NCI-H82 treated with DMSO at 0.1 percent for 48 hours (cell line): Measurements from ENCODE around the gene RPS6KA5.
"Not testable (repeated sequence)": the region's sequence is repeated elsewhere in the genome, so short reads cannot be mapped to it uniquely, and the experiment has no call there.

Experiments used
- DNase-seq: peaks from one replicate; lab custom pipeline; 2025; ENCODE audit not compliant: unreplicated experiment; lab: John Stamatoyannopoulos, UW

Gene RPS6KA5

GRCh38 chr14:91029456-91030217 is 30.8 kb downstream of the RPS6KA5 start:
- peak; percentile 40 for DNase-seq

- no peak for DNase-seq
Measured at GRCh38 chr14:91027561-91027960, 32.9 kb downstream of the RPS6KA5 start.

GRCh38 chr14:91022622-91023028 is 37.8 kb downstream of the RPS6KA5 start:
- DNase-seq, result not testable (repeated sequence)

- DNase-seq, result no peak
Measured at GRCh38 chr14:91021991-91022621, 38.3 kb downstream of the RPS6KA5 start.

- no peak for DNase-seq
Measured at GRCh38 chr14:91021115-91021514, 39.3 kb downstream of the RPS6KA5 start.

GRCh38 chr14:91019673-91020072 is 40.8 kb downstream of the RPS6KA5 start:
- no peak for DNase-seq

- no peak for DNase-seq
Measured at GRCh38 chr14:91018481-91018880, 42.0 kb downstream of the RPS6KA5 start.

- no peak for DNase-seq
Measured at GRCh38 chr14:91016800-91017410, 43.5 kb downstream of the RPS6KA5 start.

- DNase-seq, result no peak
Measured at GRCh38 chr14:91015435-91015834, 45.0 kb downstream of the RPS6KA5 start.

GRCh38 chr14:91012045-91012444 is 48.4 kb downstream of the RPS6KA5 start:
- no peak for DNase-seq

- no peak for DNase-seq
Measured at GRCh38 chr14:91010153-91010533, 50.3 kb downstream of the RPS6KA5 start.

GRCh38 chr14:91009501-91010152 is 50.8 kb downstream of the RPS6KA5 start:
- no peak for DNase-seq

GRCh38 chr14:91008759-91009409 is 51.6 kb downstream of the RPS6KA5 start:
- no peak for DNase-seq

- DNase-seq, result no peak
Measured at GRCh38 chr14:91005716-91006115, 54.7 kb downstream of the RPS6KA5 start.

GRCh38 chr14:91004987-91005386 is 55.5 kb downstream of the RPS6KA5 start:
- no peak for DNase-seq

GRCh38 chr14:90999299-90999698 is 61.1 kb downstream of the RPS6KA5 start:
- DNase-seq, result no peak

GRCh38 chr14:90996967-90997366 is 63.5 kb downstream of the RPS6KA5 start:
- no peak for DNase-seq

GRCh38 chr14:90995785-90996184 is 64.7 kb downstream of the RPS6KA5 start:
- DNase-seq, result no peak

GRCh38 chr14:90993792-90994191 is 66.6 kb downstream of the RPS6KA5 start:
- no peak for DNase-seq

- no peak for DNase-seq
Measured at GRCh38 chr14:90991690-90992443, 68.6 kb downstream of the RPS6KA5 start.
